K562 (cell line): ENCODE results near the gene CLDN12. TPM values are rescaled to one million over a fixed set of nuclear protein-coding genes. Genes with fewer than 3 reads are reported as not detected.
A peak's percentile ranks its signal among the peaks of the same experiment; 100 is the strongest.

Experiments used
- ATAC-seq: fragments of 200-7000 bp; cut with Tn5 transposase; 3 replicates; pipeline ENCODE4 v1.9.1; 2020; ENCODE audit warnings: moderate library complexity
- BruUV-seq: library from RNA; stranded (reverse); fragments of 400-500 nt; replicated peaks from 2 replicates; lab custom pipeline; 2021; lab: Mats Ljungman, UMichigan
- CTCF ChIA-PET: fragments of 300-600 bp; formaldehyde crosslinking; extraction: SDS; loops from one replicate; lab custom pipeline; 2021; ENCODE audit warnings: low intra/inter-chr PET ratio; lab: Yijun Ruan, JAX
- POLR2A ChIA-PET: fragments of 300-600, 350-650 bp; sonication (Branson Sonifier 250); formaldehyde crosslinking; extraction: SDS; loops from one replicate; lab custom pipeline; 2021; ENCODE audit warnings: antibody characterized with exemption, inconsistent platforms; lab: Yijun Ruan, JAX
- DNase-seq, 4 experiments: peaks; one replicate each; pipeline versions ENCODE4 v3.0.0 to v3.0.0-alpha.2; 2011 to 2018; ENCODE audit warnings: low spot score in 3 of 4, mixed read lengths in 3 of 4; ENCODE audit errors: extremely low read depth in 1 of 4
- FAIRE-seq: peaks from 2 replicates; lab custom pipeline; 2011; peaks lifted over from hg19 to GRCh38; lab: Jason Lieb, UNC
- H2AFZ ChIP-seq: 2 replicates; pipeline ENCODE4 v1.6.0; 2011; ENCODE audit warnings: low read depth, low read length, control low read depth, inconsistent platforms
- H3K27ac ChIP-seq: fragments of 200-600 bp; 3 replicates; pipeline ENCODE4 v1.8.0; 2011; ENCODE audit warnings: low read depth, mild to moderate bottlenecking, control low read depth, inconsistent platforms, low read length, moderate library complexity, mixed read lengths; ENCODE audit errors: extremely low read depth
- H3K27me3 ChIP-seq, 2 experiments: fragments of 300-600 bp in 1 of 2; 2 replicates in 1 of 2; 3 replicates in 1 of 2; pipeline versions ENCODE4 v1.6.0 to v1.8.0; 2011; ENCODE audit warnings: inconsistent platforms in 2 of 2, low read length in 2 of 2, mild to moderate bottlenecking in 1 of 2, mixed read lengths in 1 of 2, moderate library complexity in 1 of 2; ENCODE audit not compliant: control insufficient read depth in 2 of 2, insufficient read depth in 2 of 2
- H3K36me3 ChIP-seq: fragments of 300-600 bp; 3 replicates; pipeline ENCODE4 v1.8.0; 2011; ENCODE audit warnings: mild to moderate bottlenecking, low read length, inconsistent platforms; ENCODE audit not compliant: control insufficient read depth, insufficient read depth
- H3K4me1 ChIP-seq, 2 experiments: fragments of 200-600 bp in 1 of 2; replicated peaks in 1 of 2; 2 replicates in 1 of 2; 3 replicates in 1 of 2; pipeline versions ENCODE4 v1.5.1 to v1.8.0; 2011; ENCODE audit warnings: inconsistent platforms in 2 of 2, low read length in 2 of 2, mild to moderate bottlenecking in 1 of 2, mixed read lengths in 1 of 2, moderate library complexity in 1 of 2; ENCODE audit not compliant: control insufficient read depth in 2 of 2, insufficient read depth in 2 of 2
- H3K4me2 ChIP-seq: 2 replicates; pipeline ENCODE4 v1.6.1; 2011; ENCODE audit warnings: low read length, control low read depth, inconsistent platforms, mixed read lengths; ENCODE audit not compliant: insufficient read depth
- H3K4me3 ChIP-seq: fragments of 200-600 bp; sonication (generic), shearing (Covaris generic); 2 replicates; pipeline ENCODE4 v1.5.1; 2016; ENCODE audit warnings: control low read depth, inconsistent platforms
- H3K79me2 ChIP-seq: fragments of 200-600 bp; 3 replicates; pipeline ENCODE4 v1.8.0; 2011; ENCODE audit warnings: low read length, inconsistent platforms; ENCODE audit not compliant: control insufficient read depth, insufficient read depth
- H3K9ac ChIP-seq, 2 experiments: 2 replicates each; pipeline versions ENCODE4 v1.6.0 to v1.6.1; 2011; ENCODE audit warnings: low read depth in 2 of 2, low read length in 2 of 2, control low read depth in 1 of 2, inconsistent platforms in 1 of 2, mild to moderate bottlenecking in 1 of 2, mixed read lengths in 1 of 2; ENCODE audit not compliant: insufficient read depth in 1 of 2
- H3K9me1 ChIP-seq: one replicate; pipeline ENCODE4 v1.6.0; 2011; ENCODE audit warnings: inconsistent platforms, mild to moderate bottlenecking, low read length, moderate library complexity; ENCODE audit not compliant: control insufficient read depth, insufficient read depth
- H3K9me3 ChIP-seq: replicated peaks from 2 replicates; pipeline ENCODE4 v1.5.1; 2011; ENCODE audit warnings: low read depth, low read length, inconsistent platforms; ENCODE audit not compliant: control insufficient read depth, insufficient read depth
- H4K20me1 ChIP-seq: replicated peaks from 2 replicates; pipeline ENCODE4 v1.6.1; 2011; ENCODE audit warnings: low read length, inconsistent platforms, mixed read lengths; ENCODE audit not compliant: control insufficient read depth, insufficient read depth
- IFI16 ChIP-seq: fragments of 250-450 bp; sonication (Bioruptor Pico); IDR thresholded peaks from 2 replicates; pipeline ENCODE4 v2.1.2; 2022; ENCODE audit warnings: mild to moderate bottlenecking, inconsistent platforms
- ILK ChIP-seq: fragments of 450-650 bp; IDR thresholded peaks from 2 replicates; pipeline ENCODE4 v1.6.1; 2016; ENCODE audit warnings: missing genetic modification characterization, low read depth, mild to moderate bottlenecking, missing compliant biosample characterization, moderate library complexity, borderline replicate concordance
- RAD21 ChIP-seq, 2 experiments: fragments of 250-450 bp in 1 of 2; fragments of 450-650 bp in 1 of 2; sonication (Bioruptor Pico) in 1 of 2; formaldehyde crosslinking in 1 of 2; IDR thresholded peaks in 1 of 2; conservative IDR thresholded peaks in 1 of 2; 2 replicates each; pipeline versions ENCODE4 v1.4.0 to v1.8.0; 2020 to 2022; ENCODE audit warnings: mild to moderate bottlenecking in 2 of 2, moderate library complexity in 1 of 2
- SMC3 ChIP-seq: conservative IDR thresholded peaks from 2 replicates; pipeline ENCODE4 v1.6.1; 2011; ENCODE audit warnings: low read depth, low read length, improper control_type of control experiment; ENCODE audit not compliant: insufficient read depth
- WGBS: fragments of 100-300 bp; shearing (Covaris generic); methylation state at CpG from one replicate; pipeline ENCODE4 v1.1.6; 2016; ENCODE audit warnings: low coverage, mixed read lengths; ENCODE audit not compliant: insufficient coverage; ENCODE audit errors: missing lambda C conversion rate; 5-methylcytosine and 5-hydroxymethylcytosine counted together
- in situ Hi-C: fragments of 300-500 bp; cut with MboI; formaldehyde crosslinking; loops from 4 replicates; pipeline ENCODE4 v1.15.0; 2018; ENCODE audit warnings: inconsistent platforms, mixed read lengths
- intact Hi-C: fragments of 100-400 bp; cut with micrococcal nuclease; formaldehyde crosslinking; loops from 2 replicates; pipeline ENCODE4 v1.14.2; 2022
- polyA plus RNA-seq, 8 experiments: library from polyadenylated mRNA; depleted of rRNA in 4 of 8; stranded (reverse) in 5 of 8; unstranded in 3 of 8; fragments of >200 nt; fragmentation: Nextera tagmentation in 2 of 8; fragmentation: Illumina TruSeq in 1 of 8; extraction: Ambion mirVana in 2 of 8; extraction: Trizol in 1 of 8; gene quantifications; 2 replicates each; pipeline versions ENCODE4 v1.2.1 to v1.2.3, GENCODE V29; 2011 to 2014; ENCODE audit warnings: inconsistent platforms in 1 of 8, missing spikeins in 1 of 8
- total RNA-seq, 7 experiments: library from RNA; depleted of rRNA in 6 of 7; stranded (reverse); fragments of >200 nt in 6 of 7; fragmentation: Illumina TruSeq in 2 of 7; extraction: Trizol in 2 of 7; gene quantifications; 2 replicates each; pipeline versions ENCODE4 v1.2.1 to v1.2.3, GENCODE V29; 2011 to 2021; ENCODE audit warnings: low replicate concordance in 1 of 7
- TF ChIP-seq, protein P1 (sequence below), 3 experiments: IDR thresholded peaks in 2 of 3; conservative IDR thresholded peaks in 1 of 3; 2 replicates each; pipeline ENCODE4 v1.5.1; 2011 to 2012; ENCODE audit warnings: low read length in 3 of 3, mild to moderate bottlenecking in 3 of 3, control low read depth in 2 of 3, improper control_type of control experiment in 1 of 3, inconsistent platforms in 1 of 3, low read depth in 1 of 3, mixed read lengths in 1 of 3, moderate library complexity in 1 of 3; ENCODE audit not compliant: insufficient read depth in 2 of 3
- TF ChIP-seq, protein P2 (sequence below): fragments of 450-650 bp; IDR thresholded peaks from 2 replicates; pipeline ENCODE4 v1.6.1; 2016; ENCODE audit warnings: missing biosample characterization, missing genetic modification characterization

Gene CLDN12
- total and polyA plus RNA-seq, 9 of the 15 experiments (the other 6 are each of a cell fraction or from before 2014, with no cell fraction given): 5.8 to 42.2 (median 15.8) TPM

GRCh38 chr7:90412458-90413184 is 9.4 kb downstream of the CLDN12 start:
- CTCF ChIA-PET: no interaction called here
- intact Hi-C loops (no loop called here), in situ Hi-C loops (no loop called here)
- Histone ChIP-seq H3K4me2 (no peak overlapping the region), H3K9me3 (no peaks in the 10 kb centered on the region), H3K27me3 (no peaks in the 10 kb centered on the region), H3K27ac (no peak overlapping the region), H3K79me2 (no peaks in the 10 kb centered on the region), H4K20me1 (no peaks in the 10 kb centered on the region), H3K4me1 (no peaks in the 10 kb centered on the region), H3K9me1 (no peaks in the 10 kb centered on the region), H3K36me3 (peaks cover 19% of the 10 kb centered on the region), H2AFZ (no peak overlapping the region), H3K4me3 (no peak overlapping the region), H3K9ac (no peak overlapping the region)
- POLR2A ChIA-PET: no interaction called here
- WGBS: 70% methylated on average over 11 of the region's 11 CpGs
- no peak for FAIRE-seq
- no TSS peak for BruUV-seq
- peak; percentile 79 for ATAC-seq
- peak in 2 of 4 experiments; percentile 15 to 36 for DNase-seq
- TF ChIP-seq, protein P1, sequence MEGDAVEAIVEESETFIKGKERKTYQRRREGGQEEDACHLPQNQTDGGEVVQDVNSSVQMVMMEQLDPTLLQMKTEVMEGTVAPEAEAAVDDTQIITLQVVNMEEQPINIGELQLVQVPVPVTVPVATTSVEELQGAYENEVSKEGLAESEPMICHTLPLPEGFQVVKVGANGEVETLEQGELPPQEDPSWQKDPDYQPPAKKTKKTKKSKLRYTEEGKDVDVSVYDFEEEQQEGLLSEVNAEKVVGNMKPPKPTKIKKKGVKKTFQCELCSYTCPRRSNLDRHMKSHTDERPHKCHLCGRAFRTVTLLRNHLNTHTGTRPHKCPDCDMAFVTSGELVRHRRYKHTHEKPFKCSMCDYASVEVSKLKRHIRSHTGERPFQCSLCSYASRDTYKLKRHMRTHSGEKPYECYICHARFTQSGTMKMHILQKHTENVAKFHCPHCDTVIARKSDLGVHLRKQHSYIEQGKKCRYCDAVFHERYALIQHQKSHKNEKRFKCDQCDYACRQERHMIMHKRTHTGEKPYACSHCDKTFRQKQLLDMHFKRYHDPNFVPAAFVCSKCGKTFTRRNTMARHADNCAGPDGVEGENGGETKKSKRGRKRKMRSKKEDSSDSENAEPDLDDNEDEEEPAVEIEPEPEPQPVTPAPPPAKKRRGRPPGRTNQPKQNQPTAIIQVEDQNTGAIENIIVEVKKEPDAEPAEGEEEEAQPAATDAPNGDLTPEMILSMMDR (IDR thresholded peaks at IDR 0.05 in 2 of 3, conservative IDR thresholded peaks at IDR 0.05 in 1 of 3; ENCODE audit: insufficient read depth in 2 of 3, low read depth in 1 of 3, low read length in 3 of 3): peak; percentile 35 to 49 (median 49); a peak in 4 of 6 replicates
- TF ChIP-seq RAD21 (CRISPR knock-in tag; conservative IDR thresholded peaks at IDR 0.05 in 1 of 2, IDR thresholded peaks at IDR 0.05 in 1 of 2) (peak in 1 of 2 experiments; percentile 48; a peak in 2 of 4 replicates), ILK (tag) (no peak), SMC3 (peak; percentile 27; the same call in 1 of the 2 replicates), IFI16 (CRISPR knock-in tag) (no peak)
- TF ChIP-seq, protein P2, sequence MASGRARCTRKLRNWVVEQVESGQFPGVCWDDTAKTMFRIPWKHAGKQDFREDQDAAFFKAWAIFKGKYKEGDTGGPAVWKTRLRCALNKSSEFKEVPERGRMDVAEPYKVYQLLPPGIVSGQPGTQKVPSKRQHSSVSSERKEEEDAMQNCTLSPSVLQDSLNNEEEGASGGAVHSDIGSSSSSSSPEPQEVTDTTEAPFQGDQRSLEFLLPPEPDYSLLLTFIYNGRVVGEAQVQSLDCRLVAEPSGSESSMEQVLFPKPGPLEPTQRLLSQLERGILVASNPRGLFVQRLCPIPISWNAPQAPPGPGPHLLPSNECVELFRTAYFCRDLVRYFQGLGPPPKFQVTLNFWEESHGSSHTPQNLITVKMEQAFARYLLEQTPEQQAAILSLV (tag): no peak
